Measurements from ENCODE around the gene GPR55. TPM values are rescaled to one million over a fixed set of nuclear protein-coding genes. Genes with fewer than 3 reads are reported as not detected.

The GPR55 gene
- total RNA-seq, 1 donor from 2014 or later, result not detected

GRCh38 chr2:230872151-230872967, 52.7 kb downstream of the GPR55 start:
- no peak for FAIRE-seq
- DNase-seq (ENCODE audit: low spot score in 2 of 2), result no peak

- DNase-seq (ENCODE audit: low spot score in 2 of 2) (no peak), FAIRE-seq (no peak)
Observed at GRCh38 chr2:230871361-230872150, 53.5 kb downstream of the GPR55 start.

- DNase-seq (ENCODE audit: low spot score in 2 of 2) (no peak), FAIRE-seq (no peak)
Observed at GRCh38 chr2:230870544-230871360, 54.3 kb downstream of the GPR55 start.

- DNase-seq (ENCODE audit: low spot score in 2 of 2) (no peak), FAIRE-seq (no peak)
Observed at GRCh38 chr2:230869914-230870543, 55.0 kb downstream of the GPR55 start.

GRCh38 chr2:230868947-230869913, 55.8 kb downstream of the GPR55 start:
- DNase-seq (ENCODE audit: low spot score in 2 of 2) (no peak), FAIRE-seq (no peak)

- FAIRE-seq, result no peak
- DNase-seq (ENCODE audit: low spot score in 2 of 2), result no peak
Observed at GRCh38 chr2:230868161-230868946, 56.7 kb downstream of the GPR55 start.

GRCh38 chr2:230866756-230867523, 58.1 kb downstream of the GPR55 start:
- peak; percentile 50 to 54 for DNase-seq (ENCODE audit: low spot score in 2 of 2)
- FAIRE-seq, result no peak

GRCh38 chr2:230865766-230866755, 59.0 kb downstream of the GPR55 start:
- FAIRE-seq, result no peak
- DNase-seq (ENCODE audit: low spot score in 2 of 2), result peak; percentile 59 to 67

GRCh38 chr2:230865307-230865765, 59.7 kb downstream of the GPR55 start:
- peak in 1 of 2 donors; percentile 46 for DNase-seq (ENCODE audit: low spot score in 2 of 2)

GRCh38 chr2:230864605-230865306, 60.3 kb downstream of the GPR55 start, which contains the start of gene ITM2C:
Gene ITM2C, plus strand, starts transcription at chr2:230864942. Its CDS starts 84 bp downstream, at chr2:230865026.
- peak; percentile 86 for DNase-seq (ENCODE audit: low spot score in 2 of 2)
- no peak for FAIRE-seq

More at GRCh38 chr2:230865307-230865765, 59.7 kb downstream of the GPR55 start:
- FAIRE-seq, result no peak

- FAIRE-seq, result no peak
- DNase-seq (ENCODE audit: low spot score in 2 of 2), result no peak
Observed at GRCh38 chr2:230864122-230864604, 60.9 kb downstream of the GPR55 start.

GRCh38 chr2:230863442-230864121, 61.5 kb downstream of the GPR55 start:
- FAIRE-seq, result no peak
- no peak for DNase-seq (ENCODE audit: low spot score in 2 of 2)

- DNase-seq (ENCODE audit: low spot score in 2 of 2), result no peak
- FAIRE-seq, result no peak
Observed at GRCh38 chr2:230863031-230863430, 62.0 kb downstream of the GPR55 start.

GRCh38 chr2:230862292-230862691, 62.8 kb downstream of the GPR55 start:
- DNase-seq (ENCODE audit: low spot score in 2 of 2) (no peak), FAIRE-seq (no peak)

Data from frontal cortex (tissue), 4 donors.